Measurements from ENCODE around the gene EIF4G3. TPM values are rescaled to one million over a fixed set of nuclear protein-coding genes. Genes with fewer than 3 reads are reported as not detected.
A peak's percentile ranks its signal among the peaks of the same experiment; 100 is the strongest.

The EIF4G3 gene
- total and polyA plus RNA-seq, 7 donors: 11.3 to 58.1 (median 39.5) TPM

- Histone ChIP-seq H3K27me3 (ENCODE audit: insufficient read depth in 3 of 3, low read length in 2 of 3) (no peaks in the 10 kb centered on the region), H3K4me3 (no peak overlapping the region), H3K36me3 (ENCODE audit: insufficient read depth in 1 of 2, low read depth in 1 of 2) (peaks cover 0 to under 1% of the 10 kb centered on the region in 2 donors), H3K9me3 (no peaks in the 10 kb centered on the region), H3K27ac (no peak overlapping the region), H3K4me1 (peaks cover 15% of the 10 kb centered on the region)
- WGBS, 3 donors: 55 to 57% (median 55%) methylated on average over 2 of the region's 2 CpGs
- DNase-seq (no peak), ATAC-seq (no peak)
- TF ChIP-seq, protein P1, sequence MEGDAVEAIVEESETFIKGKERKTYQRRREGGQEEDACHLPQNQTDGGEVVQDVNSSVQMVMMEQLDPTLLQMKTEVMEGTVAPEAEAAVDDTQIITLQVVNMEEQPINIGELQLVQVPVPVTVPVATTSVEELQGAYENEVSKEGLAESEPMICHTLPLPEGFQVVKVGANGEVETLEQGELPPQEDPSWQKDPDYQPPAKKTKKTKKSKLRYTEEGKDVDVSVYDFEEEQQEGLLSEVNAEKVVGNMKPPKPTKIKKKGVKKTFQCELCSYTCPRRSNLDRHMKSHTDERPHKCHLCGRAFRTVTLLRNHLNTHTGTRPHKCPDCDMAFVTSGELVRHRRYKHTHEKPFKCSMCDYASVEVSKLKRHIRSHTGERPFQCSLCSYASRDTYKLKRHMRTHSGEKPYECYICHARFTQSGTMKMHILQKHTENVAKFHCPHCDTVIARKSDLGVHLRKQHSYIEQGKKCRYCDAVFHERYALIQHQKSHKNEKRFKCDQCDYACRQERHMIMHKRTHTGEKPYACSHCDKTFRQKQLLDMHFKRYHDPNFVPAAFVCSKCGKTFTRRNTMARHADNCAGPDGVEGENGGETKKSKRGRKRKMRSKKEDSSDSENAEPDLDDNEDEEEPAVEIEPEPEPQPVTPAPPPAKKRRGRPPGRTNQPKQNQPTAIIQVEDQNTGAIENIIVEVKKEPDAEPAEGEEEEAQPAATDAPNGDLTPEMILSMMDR (IDR thresholded peaks at IDR 0.05): no peak
- intact Hi-C loops (cut with DNase I): no loop called here
These were observed 131.3 kb downstream of the EIF4G3 start for GRCh38 chr1:21045351-21045750.

DNA sequence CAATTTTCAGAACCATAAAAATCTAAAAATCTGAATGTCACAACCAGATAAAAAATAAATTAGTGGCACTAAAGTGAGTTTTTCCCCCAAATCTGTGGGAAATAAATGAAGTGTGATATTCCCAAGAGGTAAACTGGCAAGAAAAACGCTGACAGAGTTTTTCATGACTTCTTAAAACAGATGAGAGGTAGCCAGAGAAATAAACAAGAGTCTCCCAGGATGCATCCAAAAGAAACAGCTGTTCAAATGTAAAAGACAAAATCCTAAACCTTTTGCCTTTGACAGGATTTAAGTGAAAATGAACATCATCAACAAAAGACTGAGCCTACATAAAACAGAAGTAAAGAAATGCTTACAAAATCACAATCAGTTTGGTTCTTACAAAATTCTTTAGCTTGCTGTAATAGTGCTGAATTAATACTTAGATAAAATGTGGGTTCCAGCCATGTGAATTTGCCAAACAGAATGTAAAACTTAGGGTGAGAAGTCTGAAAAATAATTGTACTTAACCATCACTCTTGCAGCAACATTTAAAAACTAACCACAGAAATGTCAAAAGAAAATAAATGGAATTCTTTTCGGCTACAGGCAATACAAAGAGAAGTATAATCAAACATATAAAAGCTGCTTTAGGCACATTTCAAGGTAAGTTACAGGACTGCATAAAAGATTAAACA is 133.6 kb downstream of the EIF4G3 start:
- no peak for DNase-seq
- Histone ChIP-seq H3K27me3 (ENCODE audit: insufficient read depth in 3 of 3, low read length in 2 of 3) (no peaks in the 10 kb centered on the region), H3K4me3 (no peak overlapping the region), H3K9me3 (no peaks in the 10 kb centered on the region), H3K27ac (no peak overlapping the region), H3K36me3 (ENCODE audit: insufficient read depth in 1 of 2, low read depth in 1 of 2) (no peaks in the 10 kb centered on the region), H3K4me1 (peaks cover 15% of the 10 kb centered on the region)
- intact Hi-C loops (cut with DNase I): no loop called here
- no peak for ATAC-seq
- TF ChIP-seq, protein P1 (IDR thresholded peaks at IDR 0.05): no peak
- WGBS, 3 donors: 53 to 64% (median 60%) methylated on average over 2 of the region's 2 CpGs

DNA sequence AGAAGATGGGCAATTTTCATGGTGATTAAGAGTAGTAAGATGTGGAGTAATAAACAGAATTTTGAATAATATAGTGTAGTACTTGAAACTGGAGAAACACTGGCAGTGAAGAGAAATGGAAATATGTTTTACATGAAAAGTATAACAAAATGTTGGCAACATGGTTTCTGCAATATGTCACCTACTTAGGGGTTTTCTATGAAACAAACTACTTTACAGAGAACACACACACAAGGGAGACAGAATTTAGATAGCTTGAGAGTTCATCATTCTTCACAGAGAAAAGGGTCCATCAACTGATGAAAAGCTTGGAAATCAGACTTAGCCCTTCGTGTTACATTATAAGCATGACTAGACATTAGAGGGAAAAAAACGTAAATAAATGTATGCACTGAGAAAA is 135.2 kb downstream of the EIF4G3 start:
- TF ChIP-seq, protein P1 (IDR thresholded peaks at IDR 0.05): no peak
- no peaks in the 10 kb centered on the region for H3K9me3 ChIP-seq
- no peaks in the 10 kb centered on the region for H3K36me3 ChIP-seq (ENCODE audit: insufficient read depth in 1 of 2, low read depth in 1 of 2)
- H3K4me1 ChIP-seq: peaks cover 19% of the 10 kb centered on the region
- ATAC-seq (no peak), DNase-seq (no peak)
- WGBS, 3 donors: 91 to 96% (median 95%) methylated on average over 2 of the region's 2 CpGs
- no peak overlapping the region for H3K4me3 ChIP-seq
- intact Hi-C loops (cut with DNase I): no loop called here
- no peaks in the 10 kb centered on the region for H3K27me3 ChIP-seq (ENCODE audit: insufficient read depth in 3 of 3, low read length in 2 of 3)
- no peak overlapping the region for H3K27ac ChIP-seq

GRCh38 chr1:21037091-21037490 is 139.6 kb downstream of the EIF4G3 start:
- Histone ChIP-seq H3K4me1 (peaks cover 37% of the 10 kb centered on the region), H3K4me3 (no peak overlapping the region), H3K27ac (no peak overlapping the region), H3K27me3 (ENCODE audit: insufficient read depth in 3 of 3, low read length in 2 of 3) (no peaks in the 10 kb centered on the region), H3K36me3 (ENCODE audit: insufficient read depth in 1 of 2, low read depth in 1 of 2) (no peaks in the 10 kb centered on the region), H3K9me3 (no peaks in the 10 kb centered on the region)
- DNase-seq: no peak
- ATAC-seq: no peak
- TF ChIP-seq, protein P1 (IDR thresholded peaks at IDR 0.05): no peak
- 88 to 93% (median 90%) methylated on average over 3 of the region's 3 CpGs for whole genome bisulfite sequencing, 3 donors
- intact Hi-C loops (cut with DNase I): no loop called here

GRCh38 chr1:21035794-21036193 is 140.9 kb downstream of the EIF4G3 start:
- H3K27ac ChIP-seq: no peak overlapping the region
- TF ChIP-seq, protein P1 (IDR thresholded peaks at IDR 0.05): no peak
- no peak for DNase-seq
- no peaks in the 10 kb centered on the region for H3K36me3 ChIP-seq (ENCODE audit: insufficient read depth in 1 of 2, low read depth in 1 of 2)
- ATAC-seq: peak in 3 of 4 donors; percentile 10 to 21 (median 19)
- no peaks in the 10 kb centered on the region for H3K9me3 ChIP-seq
- 44 to 97% (median 76%) methylated on average over 2 of the region's 2 CpGs for WGBS, 3 donors
- H3K27me3 ChIP-seq (ENCODE audit: insufficient read depth in 3 of 3, low read length in 2 of 3): no peaks in the 10 kb centered on the region
- H3K4me3 ChIP-seq: no peak overlapping the region
- peaks cover 39% of the 10 kb centered on the region for H3K4me1 ChIP-seq
- intact Hi-C loops (cut with DNase I): no loop called here
